Stimulated activated CD8-positive, alpha-beta memory T cell treated with anti-CD3 and anti-CD28 coated beads, Interleukin-4, amount 100 ng/mL, for 4 hours (primary cell): Measurements from ENCODE around the gene IGIP.

Source experiments
- DNase-seq, 2 donors: peaks; one replicate each; pipeline ENCODE4 v3.0.0-alpha.2; 2020; ENCODE audit warnings: low read depth in 2 of 2, low spot score in 1 of 2

Gene IGIP

DNA sequence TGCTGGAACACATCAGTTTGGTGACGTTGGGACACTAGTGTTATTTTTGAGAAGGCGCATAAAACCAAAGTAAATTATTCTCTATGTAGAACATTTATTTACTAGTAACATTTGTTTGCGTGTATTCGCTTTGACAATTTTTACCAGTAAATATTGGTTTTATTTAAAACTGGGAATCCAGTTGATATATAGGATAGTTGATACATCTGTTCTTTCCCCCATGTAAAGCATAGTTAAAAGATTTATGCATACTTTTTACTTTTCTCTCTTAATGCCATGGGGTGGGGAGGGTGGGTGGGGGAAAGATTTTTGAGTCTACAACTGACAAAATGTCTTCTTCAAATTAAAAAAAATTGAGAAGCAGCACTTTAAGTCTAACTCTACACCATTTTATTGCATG is at the start of gene IGIP:
Gene IGIP, plus strand, starts transcription at position 301 of the 400 bp plus-strand sequence. CDS start 2,540 bp downstream, outside the sequence.
- DNase-seq = no peak

DNA sequence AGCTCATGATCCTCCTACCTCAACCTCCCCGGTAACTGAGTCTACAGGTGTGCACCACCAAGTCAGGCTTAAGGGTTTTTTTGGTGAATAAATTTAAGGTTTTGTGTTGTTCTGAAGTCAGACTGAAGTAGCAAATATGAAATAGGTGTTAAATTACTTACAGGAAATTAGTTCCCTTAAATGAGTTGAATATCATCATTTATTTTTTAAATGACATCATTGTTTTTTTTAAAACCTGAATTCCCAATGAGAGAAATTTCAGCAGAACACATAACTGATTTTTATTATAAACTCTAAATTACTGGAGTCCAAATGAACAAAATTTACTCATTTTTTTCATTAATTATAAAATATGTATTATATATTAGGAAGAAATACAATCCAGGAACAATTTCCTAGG is 49.6 kb upstream of the IGIP start:
- DNase-seq = no peak

- no peak for DNase-seq
These were observed 48.9 kb upstream of the IGIP start for GRCh38 chr5:140076788-140077187.

DNA sequence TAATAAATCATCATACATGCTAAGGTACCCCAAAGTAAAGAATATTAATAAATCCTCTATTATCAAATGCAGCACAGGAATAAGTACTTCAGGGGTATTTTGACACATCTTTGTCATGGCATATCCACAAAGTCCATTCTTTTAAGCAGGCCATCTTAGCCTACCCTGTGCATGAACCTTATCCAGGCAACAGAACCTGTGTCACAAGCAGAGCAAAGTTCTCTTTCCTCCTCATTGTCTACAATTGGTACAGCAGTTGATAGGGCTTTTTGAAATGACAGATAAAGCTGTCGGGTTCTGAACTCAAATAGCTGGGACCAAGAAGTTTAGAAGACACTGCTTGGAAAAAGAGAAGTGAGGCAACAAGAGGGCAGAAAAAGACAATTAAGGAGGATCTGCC is 42.6 kb upstream of the IGIP start:
- DNase-seq = no peak

DNA sequence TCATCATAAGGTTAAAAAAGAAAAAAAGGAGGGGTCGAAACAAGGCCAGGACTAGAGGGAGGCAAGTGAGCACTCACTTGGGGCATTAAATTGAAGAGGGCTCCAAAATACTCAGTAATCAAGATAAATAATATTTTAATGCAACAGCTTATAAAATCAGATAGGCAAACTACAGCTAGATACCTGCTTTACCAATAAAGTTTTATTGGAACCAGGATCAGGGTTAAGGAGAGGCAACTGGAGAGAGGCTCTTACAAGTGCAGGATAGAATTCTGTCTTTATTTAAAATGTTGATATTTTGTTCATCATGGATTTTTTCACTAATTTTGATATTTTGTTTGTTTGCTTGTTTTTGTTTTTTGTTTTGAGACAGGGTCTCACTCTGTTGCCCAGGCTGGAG is 42.1 kb upstream of the IGIP start:
- DNase-seq = no peak

DNA sequence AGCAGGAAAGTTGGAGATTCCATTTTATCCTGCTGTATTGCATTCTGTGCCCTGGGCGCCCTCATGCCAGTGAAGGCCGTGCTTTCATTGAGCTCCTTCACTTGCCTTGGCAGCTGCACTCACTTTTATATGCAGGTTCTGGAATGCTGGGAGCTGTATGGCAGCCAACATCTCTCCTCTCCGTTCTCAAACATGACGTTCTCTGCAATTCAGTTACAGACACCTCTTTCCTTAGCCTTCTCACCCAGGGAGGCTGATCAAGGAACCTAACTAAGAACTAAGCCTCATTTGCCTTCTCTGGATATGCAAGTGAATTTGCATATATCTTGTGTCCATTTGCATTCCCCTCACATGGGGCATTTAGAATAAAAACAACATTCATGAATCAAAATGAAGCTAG is 41.2 kb upstream of the IGIP start:
- no peak for DNase-seq

DNA sequence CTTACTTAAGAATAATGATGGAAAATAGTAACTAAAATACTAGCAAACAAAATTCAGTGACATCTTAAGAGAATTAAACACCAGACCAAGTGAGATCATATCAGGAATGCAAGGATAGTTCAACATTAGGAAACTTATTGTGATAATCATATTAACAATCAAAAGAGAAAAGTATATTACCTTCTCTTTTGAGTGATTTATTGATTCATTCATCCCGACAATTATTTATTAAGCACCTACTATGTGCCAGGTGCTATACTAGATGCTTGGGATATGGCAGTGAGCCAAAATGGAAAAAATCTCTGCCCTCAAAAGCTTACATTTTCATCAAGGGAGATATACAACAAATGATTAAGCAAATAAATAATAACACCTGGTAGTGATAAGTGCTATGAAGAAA is 35.5 kb upstream of the IGIP start:
- no peak for DNase-seq

DNA sequence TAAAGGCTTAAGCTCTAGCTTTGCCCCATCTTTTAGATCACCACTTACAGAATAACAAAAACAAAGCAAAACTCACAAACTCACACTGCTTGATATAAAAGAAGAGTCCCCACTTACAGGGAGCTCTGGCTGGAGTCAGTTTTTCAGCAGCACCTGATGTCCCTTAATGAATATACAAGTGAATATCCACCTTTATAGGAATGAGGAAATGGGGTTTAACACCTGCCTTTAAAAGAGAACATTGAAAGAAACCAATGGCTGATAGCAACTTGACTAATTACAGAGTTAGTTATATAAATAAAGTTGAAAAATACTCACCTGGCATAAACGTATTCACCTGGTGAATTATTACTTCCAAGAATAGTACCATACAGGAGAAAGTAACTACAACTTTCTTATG is 32.6 kb upstream of the IGIP start:
- DNase-seq = no peak

DNA sequence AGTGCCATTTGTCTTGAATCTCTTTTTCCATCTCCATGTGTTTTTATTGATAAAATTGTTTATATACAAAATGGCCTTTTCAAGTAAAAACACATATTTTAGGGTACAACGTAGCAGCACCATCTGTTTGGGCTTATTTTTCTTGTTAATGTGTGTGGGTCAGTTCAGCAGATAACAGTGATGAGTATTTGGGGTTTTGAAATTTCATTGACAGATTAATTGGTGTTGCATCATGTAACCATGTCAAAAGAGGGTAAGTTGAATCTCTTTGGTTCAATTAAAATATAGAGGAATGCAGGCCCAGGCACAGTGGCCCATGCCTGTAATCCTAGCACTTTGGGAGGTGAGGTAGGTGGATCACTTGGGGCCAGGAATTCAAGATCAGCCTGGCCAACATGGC is 31.9 kb upstream of the IGIP start:
- DNase-seq = no peak

GRCh38 chr5:140094889-140095288 is 30.8 kb upstream of the IGIP start:
- no peak for DNase-seq

- no peak for DNase-seq
These were observed 24.6 kb upstream of the IGIP start for GRCh38 chr5:140101179-140101578.

DNA sequence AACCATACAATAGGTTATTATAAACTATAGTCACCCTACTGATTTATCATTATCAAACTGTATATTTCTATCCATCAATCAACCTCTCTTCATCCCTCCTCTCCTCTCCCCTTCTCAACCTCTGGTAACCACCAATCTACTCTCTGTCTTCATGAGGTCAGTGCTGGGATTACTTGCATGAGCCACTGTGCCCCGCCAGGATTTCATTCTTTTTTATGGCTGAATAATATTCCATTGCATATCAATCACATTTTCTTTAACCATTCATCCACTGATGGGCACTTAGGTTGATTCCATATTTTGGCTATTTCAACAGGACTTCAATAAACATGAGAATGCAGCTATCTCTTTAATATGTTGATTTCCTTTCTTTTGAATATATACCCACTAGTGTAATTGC is 22.6 kb upstream of the IGIP start:
- DNase-seq = no peak

DNA sequence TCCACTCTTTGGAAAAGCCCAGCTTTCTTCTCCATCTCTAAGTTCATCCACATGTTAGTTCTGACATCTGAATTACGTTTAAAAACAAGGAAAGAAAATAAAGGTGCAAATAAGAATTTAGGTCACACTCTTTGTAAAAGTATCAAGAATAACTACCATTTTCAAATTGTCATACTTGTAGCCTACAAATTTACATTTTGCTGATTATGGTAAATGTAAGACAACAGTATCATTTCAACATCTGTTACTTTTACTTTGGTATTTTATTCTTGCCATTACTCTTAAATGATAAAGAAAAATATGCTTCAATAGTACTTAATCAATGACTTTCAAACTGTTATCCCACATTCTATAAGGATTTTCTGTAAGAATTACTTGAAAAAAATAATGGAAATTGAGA is 21.6 kb upstream of the IGIP start:
- no peak for DNase-seq

DNA sequence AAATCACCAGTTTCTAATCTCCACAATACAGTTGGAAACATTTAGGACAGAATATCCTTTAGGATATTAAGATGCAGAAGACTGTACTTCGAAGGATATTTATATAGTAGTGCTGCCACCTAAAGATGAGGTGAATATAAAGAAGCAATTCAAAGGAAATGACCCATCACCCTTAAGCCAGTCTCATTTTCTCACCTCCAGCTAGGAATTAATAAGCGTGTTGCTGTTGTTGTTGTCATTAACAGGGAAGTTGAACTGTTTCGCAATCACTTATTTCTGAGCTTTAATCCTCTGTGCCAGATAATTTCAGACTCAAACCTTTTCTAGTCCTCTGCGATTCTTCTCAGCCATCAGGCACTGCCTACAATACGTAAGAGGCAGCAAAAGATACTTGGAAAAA is 19.6 kb upstream of the IGIP start:
- no peak for DNase-seq

DNA sequence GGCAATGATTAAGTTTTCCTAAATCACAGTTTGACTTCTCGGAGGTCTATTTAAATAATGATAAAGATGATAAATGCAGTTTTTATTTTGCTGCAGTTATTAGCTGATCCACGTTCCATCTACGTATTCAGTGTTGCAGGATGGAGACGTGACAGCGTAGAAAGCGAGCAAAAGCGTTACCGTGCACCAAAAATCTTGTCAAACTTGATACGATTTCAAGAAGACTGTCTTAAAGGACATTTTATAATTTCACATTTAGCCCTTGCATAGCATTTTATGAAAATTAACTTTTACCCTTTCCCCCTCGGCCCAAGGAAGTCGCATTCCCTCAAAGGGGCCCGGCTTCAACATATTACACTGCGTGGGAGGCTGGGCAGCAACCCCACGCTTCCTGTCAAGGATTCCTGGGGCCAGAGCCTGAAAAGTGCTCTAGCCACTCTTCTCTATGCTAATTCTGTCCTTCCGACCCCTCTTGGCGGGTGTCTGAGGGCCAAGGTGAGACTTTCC is 18.9 kb upstream of the IGIP start:
- DNase-seq = no peak

DNA sequence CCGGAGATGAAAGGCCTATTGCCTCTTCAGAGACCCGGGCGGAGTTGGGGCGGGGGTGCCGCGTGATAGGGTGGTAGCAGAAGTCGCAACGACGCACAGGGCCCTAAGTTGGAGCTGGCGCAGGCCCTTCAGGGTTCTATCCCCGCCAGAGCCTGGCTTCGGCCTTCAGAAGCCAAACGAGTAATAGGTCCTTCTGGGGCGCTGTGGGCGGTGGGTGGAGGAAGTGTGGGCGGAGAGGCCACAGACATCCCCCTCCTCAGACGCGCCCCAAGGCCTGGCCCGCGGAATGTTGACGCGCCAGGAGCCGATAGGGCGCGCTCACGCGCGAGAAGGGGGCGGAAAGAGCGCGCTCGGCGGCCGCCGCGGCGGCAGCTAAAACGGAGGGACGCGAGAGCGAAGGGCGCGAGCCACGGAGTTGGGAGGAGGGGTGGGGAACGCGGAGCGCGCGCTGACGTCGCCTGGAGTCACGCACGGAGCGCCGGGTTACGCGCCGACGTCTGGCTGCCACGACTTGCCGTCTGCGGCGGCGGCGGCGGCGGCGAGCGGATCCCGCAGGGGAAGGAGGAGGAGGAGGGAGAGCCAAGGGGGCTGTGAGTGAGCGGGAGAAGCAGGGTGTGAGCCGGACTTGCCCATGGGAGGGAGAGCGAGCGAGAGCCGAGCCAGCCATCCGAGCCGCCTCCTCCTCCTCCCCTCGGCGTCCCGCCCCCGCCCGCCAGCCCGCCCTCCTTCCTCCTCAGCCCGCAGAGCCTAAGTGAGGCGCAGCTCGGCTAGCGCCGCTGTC is 18.2 kb upstream of the IGIP start:
- DNase-seq = peak; percentile 74 to 87

DNA sequence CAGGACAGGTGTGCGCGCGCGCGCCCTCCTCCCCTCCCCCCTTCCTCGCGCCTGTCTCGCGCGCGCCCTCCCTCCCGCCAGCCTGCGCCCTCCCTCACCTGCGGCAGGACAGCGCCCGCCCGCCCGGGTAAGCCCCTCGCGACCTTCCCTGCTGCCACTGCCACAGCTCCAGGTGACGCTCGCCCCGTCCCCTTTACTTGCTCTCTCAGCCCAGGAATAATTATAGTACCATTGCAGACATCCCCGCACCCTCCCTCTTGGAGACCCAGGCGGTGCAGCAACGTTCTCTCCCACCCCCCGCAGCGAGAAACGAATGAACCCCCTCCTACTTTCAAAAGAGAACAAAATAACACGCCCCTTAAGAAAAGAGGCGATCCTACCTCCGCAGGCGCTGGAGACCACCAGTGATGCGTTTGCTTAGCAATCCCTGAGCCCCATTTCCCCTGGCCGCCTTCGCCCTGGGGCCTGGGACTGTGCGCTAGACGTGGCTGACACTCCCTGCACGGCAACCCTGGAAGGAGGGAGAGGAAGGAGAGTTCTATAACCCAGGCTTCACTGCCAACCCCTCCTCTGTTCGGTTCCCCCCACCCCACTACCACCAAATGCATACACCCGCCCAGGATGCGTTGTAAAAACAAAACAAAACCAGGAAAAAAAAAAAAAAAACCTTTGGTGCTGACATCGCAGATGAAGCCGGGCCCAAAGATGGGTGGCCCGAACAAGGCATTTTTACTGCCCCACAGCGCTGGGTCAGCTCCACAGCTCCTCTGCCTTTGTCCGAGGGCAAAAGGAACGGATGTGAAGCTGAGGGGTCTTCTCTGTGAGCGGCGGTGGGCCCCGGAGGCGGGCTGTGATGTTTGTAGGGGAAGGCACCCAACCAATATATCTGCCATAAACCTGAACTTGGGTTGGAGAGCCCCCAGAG is 17.4 kb upstream of the IGIP start:
- DNase-seq = no peak

- DNase-seq = no peak
These were observed 16.5 kb upstream of the IGIP start for GRCh38 chr5:140109018-140109758.

- no peak for DNase-seq
These were observed 15.7 kb upstream of the IGIP start for GRCh38 chr5:140109759-140110645.

- no peak for DNase-seq
These were observed 15.1 kb upstream of the IGIP start for GRCh38 chr5:140110646-140110957.
